ENCODE measurements around the gene CFDP1.

The CFDP1 gene

GRCh38 chr16:75476817-75477216, 43.5 kb upstream of the CFDP1 start:
- TF ChIP-seq CTCF (IDR thresholded peaks at IDR 0.05; ENCODE audit: borderline replicate concordance, insufficient read depth, low read depth, low read length): no peak
- H3K4me3 ChIP-seq (ENCODE audit: low read depth, low read length): no peak overlapping the region

- no peak for TF ChIP-seq CTCF (IDR thresholded peaks at IDR 0.05; ENCODE audit: borderline replicate concordance, insufficient read depth, low read depth, low read length)
- no peak overlapping the region for H3K4me3 ChIP-seq (ENCODE audit: low read depth, low read length)
Observed at GRCh38 chr16:75475420-75475847, 42.1 kb upstream of the CFDP1 start.

GRCh38 chr16:75472908-75473877, 39.9 kb upstream of the CFDP1 start:
- TF ChIP-seq CTCF (IDR thresholded peaks at IDR 0.05; ENCODE audit: borderline replicate concordance, insufficient read depth, low read depth, low read length): no peak
- H3K4me3 ChIP-seq (ENCODE audit: low read depth, low read length): no peak overlapping the region

GRCh38 chr16:75471723-75472633, 38.7 kb upstream of the CFDP1 start:
- peak; percentile 73 for TF ChIP-seq CTCF (IDR thresholded peaks at IDR 0.05; ENCODE audit: borderline replicate concordance, insufficient read depth, low read depth, low read length)
- H3K4me3 ChIP-seq (ENCODE audit: low read depth, low read length): no peak overlapping the region

- no peak overlapping the region for H3K4me3 ChIP-seq (ENCODE audit: low read depth, low read length)
- no peak for TF ChIP-seq CTCF (IDR thresholded peaks at IDR 0.05; ENCODE audit: borderline replicate concordance, insufficient read depth, low read depth, low read length)
Observed at GRCh38 chr16:75466760-75467159, 33.5 kb upstream of the CFDP1 start.

- TF ChIP-seq CTCF (IDR thresholded peaks at IDR 0.05; ENCODE audit: borderline replicate concordance, insufficient read depth, low read depth, low read length): peak; percentile 99
- peak within 1 kb of the TSS; percentile 86 for H3K4me3 ChIP-seq (ENCODE audit: low read depth, low read length)
Observed at GRCh38 chr16:75464122-75464918, 31.0 kb upstream of the CFDP1 start, which contains the start of gene TMEM170A. Gene TMEM170A, minus strand, starts transcription at chr16:75464689. Its CDS starts 89 bp downstream, at chr16:75464600.

- H3K4me3 ChIP-seq (ENCODE audit: low read depth, low read length): peak overlapping the region; percentile 86
Observed at GRCh38 chr16:75463389-75464121, 30.3 kb upstream of the CFDP1 start.
